ENCODE data around the gene FAM227A.

The FAM227A gene

GRCh38 chr22:38681582-38682335 lies 25.6 kb upstream of the FAM227A start, which contains the start of gene TOMM22 (continued):
- TF ChIP-seq ZNF530 (tag by site-specific recombination; IDR thresholded peaks at IDR 0.05; ENCODE audit: low read depth) (no peak), PRDM10 (tag by site-specific recombination; IDR thresholded peaks at IDR 0.05) (peak; percentile 40; the same call in 1 of the 2 replicates), BCL11A (tag by site-specific recombination; IDR thresholded peaks at IDR 0.05; ENCODE audit: low read depth) (peak; percentile 70; the same call in 1 of the 2 replicates), SCRT2 (tag by site-specific recombination; IDR thresholded peaks at IDR 0.05) (peak; percentile 11; the same call in 1 of the 2 replicates), TRIM28 (IDR thresholded peaks at IDR 0.05; ENCODE audit: borderline replicate concordance, low read length) (peak; percentile 85; the same call in 1 of the 2 replicates), ZBTB11 (tag by site-specific recombination; conservative IDR thresholded peaks at IDR 0.05; ENCODE audit: low read depth) (peak; percentile 98), KLF8 (tag by site-specific recombination; IDR thresholded peaks at IDR 0.05) (peak; percentile 79), OVOL3 (tag by site-specific recombination; IDR thresholded peaks at IDR 0.05) (0 out of 2 replicates have a peak, but pooled peaks have one; percentile 61), ZNF76 (tag by site-specific recombination; IDR thresholded peaks at IDR 0.05; ENCODE audit: borderline replicate concordance, low read depth) (peak; percentile 82), ZNF48 (tag by site-specific recombination; IDR thresholded peaks at IDR 0.05) (no peak), ZNF768 (tag by site-specific recombination; IDR thresholded peaks at IDR 0.05) (no peak), GLI4 (tag by site-specific recombination; IDR thresholded peaks at IDR 0.05) (peak; percentile 24; the same call in 1 of the 2 replicates), ZBTB20 (tag by site-specific recombination; IDR thresholded peaks at IDR 0.05) (peak; percentile 94), ZNF488 (tag by site-specific recombination; IDR thresholded peaks at IDR 0.05) (no peak), ZBTB21 (tag by site-specific recombination; IDR thresholded peaks at IDR 0.05) (peak; percentile 75; the same call in 1 of the 2 replicates), ZNF121 (tag by site-specific recombination; IDR thresholded peaks at IDR 0.05) (peak; percentile 98), ZNF138 (tag by site-specific recombination; IDR thresholded peaks at IDR 0.05; ENCODE audit: borderline replicate concordance) (no peak)

- ChIA-PET POLR2A (interaction anchor here (0.5 kb wide), 1 partner anchor 27 kb away, joined by 7 read pairs; no protein-coding TSS in a partner anchor), CTCF (no interaction called here)
- no peaks in the 10 kb centered on the region for H3K9me3 ChIP-seq (ENCODE audit: control insufficient read depth, insufficient read depth, low read depth, low read length)
- H3K27ac ChIP-seq (ENCODE audit: extremely low read depth, low read depth, low read length) = no peak overlapping the region
- H3K36me3 ChIP-seq (ENCODE audit: control insufficient read depth in 2 of 2, insufficient read depth in 1 of 2, low read length in 2 of 2) = peaks cover 21 to 30% of the 10 kb centered on the region in 2 experiments; a peak in 2 of 3 replicates
- no peaks in the 10 kb centered on the region for H3K4me1 ChIP-seq (ENCODE audit: control insufficient read depth, insufficient read depth, low read length)
- H3K4me3 ChIP-seq (ENCODE audit: low read depth, low read length) = no peak overlapping the region
- TF ChIP-seq ZNF48 (tag by site-specific recombination; IDR thresholded peaks at IDR 0.05) = no peak
- no peak for TF ChIP-seq ZSCAN18 (tag by site-specific recombination; IDR thresholded peaks at IDR 0.05)
- TF ChIP-seq ZNF26 (tag by site-specific recombination; IDR thresholded peaks at IDR 0.05) = no peak
- no peak for TF ChIP-seq ZNF18 (tag by site-specific recombination; IDR thresholded peaks at IDR 0.05)
- no peak for TF ChIP-seq WT1 (tag by site-specific recombination; IDR thresholded peaks at IDR 0.05)
Measured at GRCh38 chr22:38675833-38676232, 19.6 kb upstream of the FAM227A start.

All from HEK293 (cell line).